ENCODE results near the gene NDUFB7.
A peak's percentile ranks its signal among the peaks of the same experiment; 100 is the strongest.
"Not testable (repeated sequence)": the region's sequence is repeated elsewhere in the genome, so short reads cannot be mapped to it uniquely, and the experiment has no call there.

Gene NDUFB7

GRCh38 chr19:14571695-14572490 lies at the start of gene NDUFB7:
Gene NDUFB7 (minus strand): TSS chr19:14572066. CDS start chr19:14572000, 66 bp downstream.
- DNase-seq (ENCODE audit: low read depth, low spot score): peak; percentile 74

GRCh38 chr19:14619404-14619803 lies 47.5 kb upstream of the NDUFB7 start:
- no peak for DNase-seq (ENCODE audit: low read depth, low spot score)

- no peak for DNase-seq (ENCODE audit: low read depth, low spot score)
These were observed 44.5 kb upstream of the NDUFB7 start for GRCh38 chr19:14616407-14616806.

GRCh38 chr19:14615623-14616022 lies 43.8 kb upstream of the NDUFB7 start:
- DNase-seq (ENCODE audit: low read depth, low spot score): no peak

GRCh38 chr19:14614099-14614412 lies 42.2 kb upstream of the NDUFB7 start:
- DNase-seq (ENCODE audit: low read depth, low spot score): no peak

GRCh38 chr19:14613399-14614098 lies 41.7 kb upstream of the NDUFB7 start:
- DNase-seq (ENCODE audit: low read depth, low spot score): not testable (repeated sequence)

GRCh38 chr19:14612657-14613056 lies 40.8 kb upstream of the NDUFB7 start:
- no peak for DNase-seq (ENCODE audit: low read depth, low spot score)

- DNase-seq (ENCODE audit: low read depth, low spot score): not testable (repeated sequence)
These were observed 40.4 kb upstream of the NDUFB7 start for GRCh38 chr19:14612242-14612641.

- no peak for DNase-seq (ENCODE audit: low read depth, low spot score)
These were observed 39.2 kb upstream of the NDUFB7 start for GRCh38 chr19:14611051-14611450.

GRCh38 chr19:14606627-14607026 lies 34.8 kb upstream of the NDUFB7 start:
- no peak for DNase-seq (ENCODE audit: low read depth, low spot score)

GRCh38 chr19:14603990-14604387 lies 32.1 kb upstream of the NDUFB7 start:
- no peak for DNase-seq (ENCODE audit: low read depth, low spot score)

GRCh38 chr19:14599548-14600147 lies 27.8 kb upstream of the NDUFB7 start:
- no peak for DNase-seq (ENCODE audit: low read depth, low spot score)

- DNase-seq (ENCODE audit: low read depth, low spot score): no peak
These were observed 23.7 kb upstream of the NDUFB7 start for GRCh38 chr19:14595558-14595957.

- not testable (repeated sequence) for DNase-seq (ENCODE audit: low read depth, low spot score)
These were observed 17.6 kb upstream of the NDUFB7 start for GRCh38 chr19:14589433-14589832.

- DNase-seq (ENCODE audit: low read depth, low spot score): not testable (repeated sequence)
These were observed 13.3 kb upstream of the NDUFB7 start for GRCh38 chr19:14585187-14585586.

GRCh38 chr19:14584372-14584771 lies 12.5 kb upstream of the NDUFB7 start:
- DNase-seq (ENCODE audit: low read depth, low spot score): not testable (repeated sequence)

GRCh38 chr19:14582894-14583340 lies 11.1 kb upstream of the NDUFB7 start, which contains the start of gene CLEC17A:
Gene CLEC17A (plus strand): TSS chr19:14583084. CDS start chr19:14583161, 77 bp downstream.
- no peak for DNase-seq (ENCODE audit: low read depth, low spot score)

- no peak for DNase-seq (ENCODE audit: low read depth, low spot score)
These were observed 8.9 kb upstream of the NDUFB7 start for GRCh38 chr19:14580623-14581237.

GRCh38 chr19:14577885-14578427 lies 6.1 kb upstream of the NDUFB7 start:
- DNase-seq (ENCODE audit: low read depth, low spot score): no peak

GRCh38 chr19:14577264-14577663 lies 5.4 kb upstream of the NDUFB7 start:
- no peak for DNase-seq (ENCODE audit: low read depth, low spot score)

- no peak for DNase-seq (ENCODE audit: low read depth, low spot score)
These were observed 4.5 kb upstream of the NDUFB7 start for GRCh38 chr19:14576363-14576762.
